ENCODE results near the gene PROCA1. TPM values are rescaled to one million over a fixed set of nuclear protein-coding genes. Genes with fewer than 3 reads are reported as not detected.
A peak's percentile ranks its signal among the peaks of the same experiment; 100 is the strongest.
"Not testable (repeated sequence)": the region's sequence is repeated elsewhere in the genome, so short reads cannot be mapped to it uniquely, and the experiment has no call there.

Gene PROCA1
- polyA plus RNA-seq, 4 donors: 5.0 to 7.3 (median 6.2) TPM

- no peak for DNase-seq (ENCODE audit: low read depth in 4 of 4, low spot score in 3 of 4)
Measured at GRCh38 chr17:28686296-28686695, 25.4 kb downstream of the PROCA1 start.

DNA sequence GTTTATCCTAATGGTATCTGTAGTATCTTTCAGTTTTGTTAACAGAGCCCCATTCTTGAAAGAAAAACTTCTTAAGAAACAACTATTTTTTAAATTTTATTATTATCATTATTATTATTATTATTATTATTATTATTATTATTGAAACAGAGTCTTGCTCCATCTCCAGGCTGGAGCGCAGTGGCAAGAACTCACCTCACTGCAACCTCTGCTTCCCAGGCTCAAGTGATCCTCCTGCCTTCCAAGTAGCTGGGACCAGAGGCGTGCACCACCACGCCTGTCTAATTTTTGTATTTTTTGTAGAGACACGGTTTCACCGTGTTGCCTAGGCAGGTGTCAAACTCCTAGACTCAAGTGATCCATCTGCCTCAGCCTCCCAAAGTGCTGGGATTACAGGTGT, 26.3 kb downstream of the PROCA1 start:
- DNase-seq (ENCODE audit: low read depth in 4 of 4, low spot score in 3 of 4): no peak

DNA sequence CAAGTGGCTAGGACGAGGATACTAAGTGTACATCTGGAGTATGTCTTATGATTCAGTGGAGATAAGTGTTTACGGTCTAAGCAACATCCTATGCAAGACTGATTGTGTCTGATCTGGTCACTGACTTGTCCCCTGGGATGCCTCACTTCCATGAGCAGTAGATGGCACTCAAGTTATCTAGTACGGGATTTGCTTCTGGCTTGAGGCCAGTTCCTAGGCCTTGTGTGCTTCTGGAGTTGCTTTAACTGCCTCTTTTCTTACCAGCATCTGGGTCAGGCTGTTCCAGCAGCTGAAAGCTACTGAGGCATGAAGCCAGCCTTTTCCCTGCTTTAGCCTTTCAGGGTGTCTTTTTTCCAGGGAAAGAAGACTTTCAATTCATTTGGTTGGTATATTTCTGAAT, 26.7 kb downstream of the PROCA1 start:
- DNase-seq (ENCODE audit: low read depth in 4 of 4, low spot score in 3 of 4): peak in 1 of 4 donors; percentile 28

DNA sequence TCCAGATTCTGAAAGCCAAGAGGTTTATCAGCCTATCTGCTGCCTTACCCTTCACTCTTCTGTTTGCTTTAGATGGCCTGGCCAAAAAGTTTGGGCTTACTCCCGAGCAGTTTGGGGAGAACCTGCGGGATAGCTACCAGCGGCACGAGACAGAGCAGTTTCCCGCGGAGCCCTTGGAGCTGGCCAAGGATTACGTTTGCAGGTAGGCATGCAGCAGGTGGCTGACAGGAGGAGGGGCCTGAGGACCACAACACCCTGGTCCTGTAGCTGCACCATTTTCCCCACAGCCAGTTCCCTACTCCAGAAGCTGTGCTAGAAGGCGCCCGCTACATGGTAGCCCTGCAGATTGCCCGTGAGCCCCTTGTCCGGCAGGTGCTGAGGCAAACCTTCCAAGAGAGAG, 29.0 kb downstream of the PROCA1 start:
- DNase-seq (ENCODE audit: low read depth in 4 of 4, low spot score in 3 of 4): no peak

- DNase-seq (ENCODE audit: low read depth in 4 of 4, low spot score in 3 of 4): no peak
Measured at GRCh38 chr17:28675980-28676379, 35.7 kb downstream of the PROCA1 start.

GRCh38 chr17:28675490-28675889, 36.2 kb downstream of the PROCA1 start:
- no peak for DNase-seq (ENCODE audit: low read depth in 4 of 4, low spot score in 3 of 4)

DNA sequence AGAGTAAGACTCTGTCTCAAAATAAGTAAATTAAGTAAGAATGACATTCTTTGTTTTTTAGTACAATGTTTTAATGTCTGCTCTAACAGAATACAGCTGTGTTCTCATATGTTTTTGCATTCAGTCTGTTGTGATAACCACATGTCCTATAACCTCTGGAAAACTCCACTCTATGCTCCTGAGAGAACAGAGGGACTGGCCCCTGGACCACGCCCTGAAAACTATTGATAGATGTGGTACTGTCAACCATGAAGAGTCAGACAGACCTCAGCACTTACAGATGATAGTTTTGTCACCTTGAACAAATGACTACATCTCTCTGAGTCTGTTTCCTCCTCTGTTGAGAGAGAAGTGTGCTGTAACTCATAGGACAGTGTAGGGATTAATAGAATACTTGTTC, 41.8 kb downstream of the PROCA1 start:
- no peak for DNase-seq (ENCODE audit: low read depth in 4 of 4, low spot score in 3 of 4)

DNA sequence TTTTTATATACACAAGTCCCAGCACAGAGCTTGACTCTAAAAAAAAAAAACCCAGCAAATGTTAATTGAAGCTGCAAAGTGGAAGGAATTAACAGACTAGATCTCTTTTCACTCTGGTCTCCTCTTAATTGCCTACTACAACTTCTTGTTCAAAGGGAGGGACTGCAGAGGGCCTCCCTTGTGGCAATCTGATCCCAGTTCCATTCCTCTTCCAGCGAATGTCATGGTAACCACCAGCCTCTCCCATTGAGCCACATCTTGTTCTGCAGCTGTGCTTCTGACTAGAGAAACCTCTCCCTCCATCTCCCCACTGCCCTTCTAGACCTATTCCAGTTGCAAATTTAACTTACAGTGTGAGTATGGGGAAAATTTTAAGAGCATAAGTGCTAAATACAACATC, 43.8 kb downstream of the PROCA1 start:
- DNase-seq (ENCODE audit: low read depth in 4 of 4, low spot score in 3 of 4): no peak

DNA sequence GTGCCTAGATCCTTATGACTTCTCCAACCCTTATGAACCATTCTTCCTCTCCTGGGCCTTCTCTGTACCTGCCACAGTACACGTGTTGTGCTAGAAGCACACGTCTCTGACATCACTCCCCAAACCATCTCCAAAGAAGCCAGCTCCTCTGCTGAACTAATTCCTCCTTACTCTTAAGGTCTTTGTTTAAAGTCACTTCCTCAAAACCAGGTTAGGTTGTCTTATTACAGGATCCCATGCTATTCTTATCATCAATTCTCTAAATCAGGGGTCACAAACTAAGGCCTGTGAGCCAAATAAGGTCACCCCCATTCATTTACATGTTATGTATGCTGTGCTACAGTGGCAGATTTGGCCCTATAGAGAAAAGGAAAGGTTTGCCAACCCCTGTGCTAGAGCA, 45.7 kb downstream of the PROCA1 start:
- DNase-seq (ENCODE audit: low read depth in 4 of 4, low spot score in 3 of 4): no peak

DNA sequence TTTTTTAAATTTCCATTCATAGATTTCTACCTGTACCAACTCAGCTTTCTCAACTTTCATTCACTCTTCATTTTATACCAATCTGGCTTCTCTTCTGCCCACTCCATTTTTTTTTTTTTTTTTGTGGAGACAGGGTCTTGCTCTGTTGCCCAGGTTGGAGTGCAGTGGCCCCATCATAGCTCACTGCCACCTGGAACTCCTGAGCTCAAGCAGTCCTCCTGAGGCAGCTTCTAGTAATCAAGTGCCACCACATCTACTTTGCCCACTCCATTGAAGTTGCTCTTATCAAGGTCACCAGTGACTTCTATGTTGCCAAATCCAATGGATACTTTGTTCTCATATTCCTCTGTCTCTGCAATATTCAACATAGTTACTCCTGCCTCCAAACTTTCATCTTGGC, 48.0 kb downstream of the PROCA1 start:
- no peak for DNase-seq (ENCODE audit: low read depth in 4 of 4, low spot score in 3 of 4)

DNA sequence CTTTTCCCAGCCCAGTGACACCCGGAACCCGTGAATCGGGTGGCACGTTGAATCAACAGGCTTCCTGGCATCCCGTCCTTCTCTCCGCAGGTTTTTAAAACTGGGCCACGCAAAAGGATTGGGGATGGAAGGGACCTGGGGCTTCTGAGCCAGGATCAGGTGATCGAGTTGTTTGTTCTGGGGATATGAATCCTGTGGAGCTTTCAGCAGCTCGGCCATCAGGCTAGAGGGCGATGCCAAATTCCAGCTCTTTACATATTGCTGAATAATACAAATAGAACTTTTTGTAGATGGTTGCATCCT, 49.2 kb downstream of the PROCA1 start:
- no peak for DNase-seq (ENCODE audit: low read depth in 4 of 4, low spot score in 3 of 4)

- DNase-seq (ENCODE audit: low read depth in 4 of 4, low spot score in 3 of 4): peak; percentile 79 to 96 (median 86)
Measured at GRCh38 chr17:28661635-28662526, 49.8 kb downstream of the PROCA1 start, which contains the start of the genes SDF2 and SUPT6H. Gene SDF2, minus strand, starts transcription at chr17:28661906. Its CDS starts 30 bp downstream, at chr17:28661876. Gene SUPT6H, plus strand, starts transcription at chr17:28662205. Its CDS starts 11,197 bp downstream, at chr17:28673402.

- DNase-seq (ENCODE audit: low read depth in 4 of 4, low spot score in 3 of 4): not testable (repeated sequence)
Measured at GRCh38 chr17:28659497-28659881, 52.2 kb downstream of the PROCA1 start.

GRCh38 chr17:28658766-28659496, 52.8 kb downstream of the PROCA1 start:
- DNase-seq (ENCODE audit: low read depth in 4 of 4, low spot score in 3 of 4): not testable (repeated sequence)

DNA sequence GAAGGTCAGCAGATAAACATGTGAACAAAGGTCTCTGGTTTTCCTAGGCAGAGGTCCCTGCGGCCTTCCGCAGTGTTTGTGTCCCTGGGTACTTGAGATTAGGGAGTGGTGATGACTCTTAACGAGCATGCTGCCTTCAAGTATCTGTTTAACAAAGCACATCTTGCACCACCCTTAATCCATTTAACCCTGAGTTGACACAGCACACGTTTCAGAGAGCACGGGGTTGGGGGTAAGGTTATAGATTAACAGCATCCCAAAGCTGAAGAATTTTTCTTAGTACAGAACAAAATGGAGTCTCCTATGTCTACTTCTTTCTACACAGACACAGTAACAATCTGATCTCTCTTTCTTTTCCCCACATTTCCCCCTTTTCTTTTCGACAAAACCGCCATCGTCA, 53.3 kb downstream of the PROCA1 start:
- DNase-seq (ENCODE audit: low read depth in 4 of 4, low spot score in 3 of 4): not testable (repeated sequence)

DNA sequence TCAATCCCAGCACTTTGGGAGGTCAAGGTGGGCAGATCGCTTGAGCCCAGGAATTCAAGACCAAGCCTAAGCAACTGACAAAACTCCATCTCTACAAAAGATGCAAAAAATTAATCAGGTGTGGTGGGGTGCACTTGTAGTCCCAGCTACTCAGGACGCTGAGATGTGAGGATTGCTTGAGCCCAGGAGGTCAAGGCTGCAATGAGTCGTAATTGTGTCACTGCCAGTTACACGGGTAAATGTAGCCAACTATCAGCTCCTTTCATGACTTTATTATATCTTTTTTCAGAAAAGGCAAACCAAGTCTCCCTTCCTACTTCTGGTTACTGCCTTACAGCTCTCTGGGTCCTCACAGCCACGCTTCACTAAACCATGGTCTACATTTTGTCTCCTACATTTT, 53.9 kb downstream of the PROCA1 start:
- DNase-seq (ENCODE audit: low read depth in 4 of 4, low spot score in 3 of 4): no peak

DNA sequence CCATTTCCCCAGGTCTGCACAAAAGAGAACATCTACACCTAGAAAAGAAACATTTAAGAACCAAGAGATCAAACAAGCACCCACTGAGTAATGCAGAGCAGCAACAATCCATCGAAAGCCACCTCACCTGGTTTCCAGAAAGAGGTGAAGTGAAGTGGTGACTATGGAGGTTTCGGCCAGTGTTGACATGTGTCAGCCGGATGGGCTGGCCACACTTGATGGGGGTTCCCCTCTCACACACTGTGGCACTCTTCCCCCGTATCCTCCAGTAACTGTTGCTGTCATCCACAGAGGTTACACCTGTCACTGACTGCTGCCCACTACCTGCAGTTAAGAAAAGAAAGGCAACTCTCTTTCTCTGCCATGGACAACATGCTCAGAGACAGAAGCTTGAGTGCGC, 56.5 kb downstream of the PROCA1 start:
- DNase-seq (ENCODE audit: low read depth in 4 of 4, low spot score in 3 of 4): no peak

Other genes with a start within 250 kb of the PROCA1 start
- gene SLC13A2, start 238.2 kb downstream of the PROCA1 start, polyA plus RNA-seq (ENCODE audit: insufficient read length in 4 of 4): 10 to 100 TPM in 3 of 4 donors, 1 to 10 TPM in 1; 7.1 to 24.5 (median 13.3) TPM
- gene FOXN1, start 205.5 kb downstream of the PROCA1 start, polyA plus RNA-seq (ENCODE audit: insufficient read length in 4 of 4): under 1 TPM; 0.47 to 0.62 (median 0.61) TPM
- gene UNC119, start 159.3 kb downstream of the PROCA1 start, polyA plus RNA-seq (ENCODE audit: insufficient read length in 4 of 4): 10 to 100 TPM; 54.4 to 74.1 (median 59.7) TPM
- gene PIGS, start 140.4 kb downstream of the PROCA1 start, polyA plus RNA-seq (ENCODE audit: insufficient read length in 4 of 4): 100 to 1,000 TPM; 101 to 107 (median 105) TPM
- 10 to 100 TPM; 19.4 to 32.9 (median 24.5) TPM for gene ALDOC, start 135.0 kb downstream of the PROCA1 start, polyA plus RNA-seq (ENCODE audit: insufficient read length in 4 of 4)
- gene SPAG5, start 112.9 kb downstream of the PROCA1 start, polyA plus RNA-seq (ENCODE audit: insufficient read length in 4 of 4): 10 to 100 TPM; 43.5 to 46.9 (median 45.2) TPM
- 10 to 100 TPM; 10.6 to 14.3 (median 11.3) TPM for gene RSKR, start 97.7 kb downstream of the PROCA1 start, polyA plus RNA-seq (ENCODE audit: insufficient read length in 4 of 4)
- 10 to 100 TPM; 77.8 to 90.5 (median 81.2) TPM for gene BLTP2, start 66.7 kb downstream of the PROCA1 start, polyA plus RNA-seq (ENCODE audit: insufficient read length in 4 of 4)
- 10 to 100 TPM; 78.3 to 84.4 (median 80.9) TPM for gene SDF2, start 50.0 kb downstream of the PROCA1 start, polyA plus RNA-seq (ENCODE audit: insufficient read length in 4 of 4)
- 10 to 100 TPM; 67.0 to 74.3 (median 68.4) TPM for gene SUPT6H, start 49.7 kb downstream of the PROCA1 start, polyA plus RNA-seq (ENCODE audit: insufficient read length in 4 of 4)
- gene RAB34, start 6.0 kb upstream of the PROCA1 start, polyA plus RNA-seq (ENCODE audit: insufficient read length in 4 of 4): 100 to 1,000 TPM; 178 to 196 (median 186) TPM
- gene RPL23A, start 8.1 kb upstream of the PROCA1 start, polyA plus RNA-seq (ENCODE audit: insufficient read length in 4 of 4): 1,000 to 10,000 TPM in 3 of 4 donors, 100 to 1,000 TPM in 1; 835 to 1,239 (median 1,092) TPM
- 10 to 100 TPM; 17.9 to 20.9 (median 18.8) TPM for gene TLCD1, start 14.3 kb upstream of the PROCA1 start, polyA plus RNA-seq (ENCODE audit: insufficient read length in 4 of 4)
- gene NEK8, start 16.9 kb upstream of the PROCA1 start, polyA plus RNA-seq (ENCODE audit: insufficient read length in 4 of 4): 1 to 10 TPM; 6.4 to 8.1 (median 7.8) TPM
- 100 to 1,000 TPM; 117 to 145 (median 135) TPM for gene TRAF4, start 32.1 kb upstream of the PROCA1 start, polyA plus RNA-seq (ENCODE audit: insufficient read length in 4 of 4)
- gene FAM222B, start 130.9 kb upstream of the PROCA1 start, polyA plus RNA-seq (ENCODE audit: insufficient read length in 4 of 4): 10 to 100 TPM; 21.2 to 26.7 (median 22.7) TPM
- 10 to 100 TPM; 63.6 to 72.1 (median 70.8) TPM for gene ERAL1, start 143.1 kb upstream of the PROCA1 start, polyA plus RNA-seq (ENCODE audit: insufficient read length in 4 of 4)
- gene FLOT2, start 185.8 kb upstream of the PROCA1 start, polyA plus RNA-seq (ENCODE audit: insufficient read length in 4 of 4): 10 to 100 TPM; 80.8 to 98.4 (median 86.5) TPM
- gene DHRS13, start 191.2 kb upstream of the PROCA1 start, polyA plus RNA-seq (ENCODE audit: insufficient read length in 4 of 4): 10 to 100 TPM; 13.1 to 19.0 (median 14.7) TPM
- gene PHF12, start 239.6 kb upstream of the PROCA1 start, polyA plus RNA-seq (ENCODE audit: insufficient read length in 4 of 4): 10 to 100 TPM; 42.3 to 48.1 (median 46.4) TPM

Measured in right renal pelvis (tissue), 4 donors.